Activated CD8-positive, alpha-beta memory T cell treated with anti-CD3 and anti-CD28 coated beads, Interleukin-2, amount 50 U/mL, for 1 hour (primary cell): Measurements from ENCODE around the gene ESRP2.

ENCODE experiments used
- DNase-seq: peaks from one replicate; pipeline ENCODE4 v3.0.0-alpha.2; 2020; ENCODE audit errors: extremely low read depth

Gene ESRP2

GRCh38 chr16:68237243-68238028, 1.5 kb upstream of the ESRP2 start:
- peak; percentile 47 for DNase-seq

GRCh38 chr16:68236826-68237242, 907 bp upstream of the ESRP2 start:
- DNase-seq, result no peak

DNA sequence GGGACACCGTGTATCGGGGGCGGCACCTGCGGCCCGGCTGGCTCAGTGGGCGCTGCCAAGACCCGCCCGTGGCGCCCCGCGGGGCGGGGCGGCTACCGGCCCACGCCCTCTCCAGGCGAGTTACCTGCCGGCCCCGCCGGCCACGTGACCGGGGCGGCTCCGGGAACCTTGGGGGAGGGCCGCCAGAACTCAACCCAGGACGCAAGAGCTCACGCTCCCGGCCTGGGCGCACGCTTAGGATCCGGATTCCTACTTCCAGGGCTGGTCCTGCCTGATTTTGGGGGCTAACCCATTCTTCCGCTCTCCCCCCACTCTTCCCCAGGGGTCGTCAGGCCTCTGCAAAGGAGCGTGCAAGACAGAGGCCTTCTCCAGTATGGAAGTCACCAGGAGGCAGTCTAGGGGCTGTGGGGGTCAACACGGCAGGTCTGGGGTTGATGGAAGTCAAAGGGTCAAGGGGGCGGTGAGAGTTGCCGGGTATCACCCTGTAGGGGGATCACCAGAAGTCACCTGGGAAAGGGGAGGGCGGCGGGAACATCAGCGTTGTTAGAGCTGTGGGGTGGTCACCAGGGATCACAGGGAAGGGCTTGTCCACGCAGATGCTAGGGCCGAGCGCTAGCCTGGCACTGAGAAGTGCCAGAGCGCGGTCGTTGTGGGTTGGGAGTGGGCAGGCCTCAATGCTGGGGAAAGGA, 354 bp upstream of the ESRP2 start:
- DNase-seq, result no peak

DNA sequence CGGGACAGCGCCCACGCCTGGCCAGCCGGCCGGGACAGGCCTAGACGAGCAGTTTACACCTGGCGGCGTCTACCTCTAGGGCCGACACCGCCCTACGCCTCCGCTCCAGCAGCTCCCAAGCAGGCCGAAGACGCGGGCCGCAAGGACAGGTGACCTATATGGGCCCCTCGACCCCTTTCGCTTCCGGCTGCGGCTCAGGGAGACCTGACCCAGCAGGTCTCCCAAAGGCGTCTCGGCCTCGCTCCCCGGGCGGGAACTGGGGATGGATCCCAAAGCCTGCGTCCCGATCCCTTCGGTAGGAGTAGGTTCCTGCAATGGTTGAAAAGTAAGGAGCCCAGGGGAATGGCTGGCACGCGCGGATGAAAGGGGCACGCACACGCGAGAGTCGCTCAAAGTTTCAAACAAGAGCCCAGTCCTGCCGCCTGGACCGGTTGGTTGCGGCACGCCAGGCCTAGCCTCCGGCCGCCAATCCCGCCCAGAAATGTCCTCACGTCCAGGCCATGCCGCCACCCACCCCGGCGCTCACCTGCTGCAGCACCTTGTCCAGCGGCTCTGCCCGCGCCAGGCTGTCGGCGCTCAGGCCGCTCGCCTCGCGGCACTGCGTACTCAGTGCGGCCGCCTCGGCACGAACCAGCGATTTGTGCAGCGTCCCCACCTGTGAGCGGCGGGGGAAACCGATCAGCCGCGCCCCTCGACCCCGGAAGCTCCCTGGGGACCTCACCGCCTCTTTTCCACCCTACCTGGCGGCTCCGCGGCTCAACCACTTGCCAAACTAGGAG, 630 bp downstream of the ESRP2 start:
- no peak for DNase-seq

GRCh38 chr16:68234188-68235107, 1.5 kb downstream of the ESRP2 start:
- DNase-seq, result no peak

GRCh38 chr16:68233835-68234187, 2.1 kb downstream of the ESRP2 start:
- DNase-seq, result no peak

DNA sequence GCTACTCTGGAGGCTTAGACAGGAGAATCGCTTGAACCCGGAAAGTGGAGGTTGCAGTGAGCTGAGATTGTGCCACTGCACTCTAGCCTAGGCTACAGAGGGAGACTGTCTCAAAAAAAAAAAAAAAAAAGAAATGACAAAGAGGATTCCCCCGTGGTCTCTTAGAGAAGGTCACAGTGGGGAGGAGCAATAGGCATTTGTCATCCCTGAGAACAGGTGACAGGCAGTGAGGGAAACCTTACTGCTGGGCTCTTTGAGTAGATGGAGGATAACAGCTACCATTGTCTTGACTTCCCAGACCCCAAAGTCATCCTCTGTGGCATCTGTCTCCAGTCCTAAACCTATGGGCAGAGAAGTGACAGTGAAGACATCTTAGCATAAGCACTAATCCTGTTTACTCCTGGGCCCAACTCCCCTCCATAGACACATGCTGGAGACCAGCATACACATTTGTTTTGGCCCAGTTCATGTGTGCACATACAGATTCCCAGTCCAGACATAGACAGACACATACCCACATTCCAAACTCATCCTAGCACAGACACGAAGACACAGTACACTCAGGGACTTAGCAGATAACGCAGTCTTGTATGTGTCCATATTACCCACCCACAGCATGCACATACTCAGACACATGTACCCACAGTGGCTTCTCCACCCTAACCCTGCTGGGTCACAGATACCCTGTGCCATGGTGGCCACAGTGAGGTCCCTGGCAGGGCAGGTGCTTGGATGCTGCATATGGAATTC, 2.7 kb downstream of the ESRP2 start:
- no peak for DNase-seq

DNA sequence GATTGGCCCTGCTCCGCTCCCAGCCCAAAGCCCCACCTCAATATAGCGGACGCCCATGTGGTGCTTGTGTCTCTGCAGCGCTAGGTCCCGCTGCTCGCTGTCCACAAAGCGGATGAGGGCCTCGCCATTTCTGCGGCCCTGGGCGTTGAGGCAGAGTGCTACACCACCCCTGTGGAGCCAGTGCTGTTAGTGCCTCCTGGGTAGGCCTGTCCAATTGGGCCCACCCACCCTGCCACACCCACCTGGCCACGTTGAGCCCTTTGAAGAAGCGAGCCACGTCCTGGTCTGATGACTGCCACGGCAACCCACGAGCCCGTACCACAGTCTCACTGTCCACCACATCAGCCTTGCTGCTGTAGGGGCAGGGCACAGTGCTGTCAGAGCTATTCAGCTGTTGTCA, 3.6 kb downstream of the ESRP2 start:
- DNase-seq, result no peak

- DNase-seq, result no peak
Measured at GRCh38 chr16:68231384-68232136, 4.4 kb downstream of the ESRP2 start.

GRCh38 chr16:68230956-68231355, 5.0 kb downstream of the ESRP2 start:
- no peak for DNase-seq

GRCh38 chr16:68230176-68230571, 5.8 kb downstream of the ESRP2 start:
- DNase-seq, result no peak

DNA sequence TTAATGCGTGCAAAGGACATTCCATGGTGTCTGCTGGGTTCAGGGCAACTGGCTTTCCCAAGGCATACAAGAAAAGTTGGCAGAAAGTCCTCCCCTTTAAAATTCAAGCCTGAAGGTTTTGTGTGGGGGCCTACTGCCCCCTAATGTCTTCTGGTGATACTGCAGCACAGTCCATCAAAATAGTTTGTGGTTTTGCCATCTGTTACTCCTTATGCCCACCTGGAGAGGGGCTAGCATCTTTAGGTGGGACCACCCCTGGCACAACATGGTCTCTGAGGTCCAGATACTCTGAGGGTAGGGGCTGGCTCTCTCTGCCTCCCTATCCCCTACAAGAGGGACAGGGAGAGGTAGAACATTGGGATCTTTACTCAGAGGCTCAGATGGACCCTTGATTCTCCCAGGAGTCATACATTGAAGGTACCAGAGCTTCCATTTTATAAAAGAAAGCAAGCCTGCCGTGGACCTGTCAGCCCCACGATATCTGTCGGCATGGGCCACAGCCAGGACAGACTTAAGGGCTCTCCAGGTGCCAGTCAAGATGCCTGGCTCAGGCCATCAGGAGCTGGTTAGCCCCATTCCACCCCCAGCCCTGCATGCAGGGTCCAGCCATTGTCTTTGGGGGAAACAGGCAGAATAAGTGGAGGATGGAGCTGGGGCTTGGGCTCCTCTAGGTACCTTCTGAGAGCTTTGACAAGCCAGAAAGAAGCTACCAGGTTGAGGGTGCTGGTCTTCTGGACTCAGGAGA, 6.3 kb downstream of the ESRP2 start:
- DNase-seq, result no peak

DNA sequence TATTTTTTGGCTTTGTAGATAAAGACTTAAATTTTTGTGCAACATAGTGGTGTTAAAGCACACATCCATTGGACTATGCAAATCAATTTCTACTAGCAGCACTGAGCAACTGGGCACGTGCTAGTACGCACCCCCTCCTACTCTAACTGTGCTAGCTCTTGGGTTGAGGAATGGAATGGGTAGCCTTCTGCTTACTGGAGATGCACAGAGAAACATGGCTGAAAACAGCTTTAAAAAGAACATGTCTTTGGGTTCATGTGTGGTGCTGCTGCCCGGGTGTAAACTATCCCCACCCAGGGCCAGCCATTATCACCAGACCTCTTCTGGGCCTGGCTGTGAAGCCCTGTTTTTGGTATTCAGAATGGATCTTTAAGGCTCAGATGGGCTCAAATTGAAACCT, 7.3 kb downstream of the ESRP2 start:
- DNase-seq, result no peak

GRCh38 chr16:68227850-68228553, 7.9 kb downstream of the ESRP2 start:
- no peak for DNase-seq

DNA sequence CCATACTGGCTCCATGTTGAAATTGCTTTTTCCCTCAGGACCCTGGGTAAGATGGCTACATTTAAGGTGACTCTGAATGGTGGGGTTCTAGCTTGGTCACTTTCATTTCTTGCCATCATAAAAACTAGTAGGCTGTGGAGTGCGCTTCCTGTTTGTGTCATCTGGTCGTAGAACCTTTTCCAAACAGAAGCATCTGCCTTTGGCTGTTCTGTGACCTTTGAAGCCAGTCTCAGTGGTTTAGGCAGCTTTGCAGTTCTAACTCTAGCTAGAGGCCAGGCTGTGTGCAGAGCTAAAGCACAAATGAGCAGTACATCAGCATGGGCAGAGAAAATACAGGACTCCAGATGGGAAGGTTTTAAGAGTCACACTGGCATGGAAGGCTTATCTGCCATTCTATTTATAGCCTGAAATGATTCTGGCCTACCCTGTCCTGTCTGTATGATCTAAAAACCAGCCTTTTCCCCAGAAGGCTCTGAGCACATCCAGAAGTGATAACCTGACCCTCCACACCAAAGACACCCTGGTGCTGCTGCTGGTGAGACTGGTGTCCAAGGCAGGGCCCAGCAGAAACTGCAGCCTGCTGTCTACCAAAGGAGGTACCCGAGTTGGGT, 8.6 kb downstream of the ESRP2 start:
- no peak for DNase-seq

DNA sequence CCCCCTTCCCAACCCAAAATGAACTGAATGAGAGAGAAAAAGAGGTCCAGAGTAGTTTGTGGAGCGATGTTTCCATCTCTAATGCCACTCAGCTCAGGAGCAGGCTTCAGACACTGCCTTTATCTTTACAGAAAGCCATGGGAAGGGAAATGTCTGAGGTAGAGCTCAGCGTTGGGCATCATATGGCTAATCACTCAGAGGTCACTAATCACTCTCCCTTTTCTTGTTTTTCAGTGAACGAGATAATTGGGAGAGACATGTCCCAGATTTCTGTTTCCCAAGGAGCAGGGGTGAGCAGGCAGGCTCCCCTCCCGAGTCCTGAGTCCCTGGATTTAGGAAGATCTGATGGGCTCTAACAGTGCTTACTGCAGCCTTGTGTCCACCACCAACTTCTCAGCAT, 9.8 kb downstream of the ESRP2 start:
- no peak for DNase-seq

- DNase-seq, result no peak
Measured at GRCh38 chr16:68223072-68223471, 12.9 kb downstream of the ESRP2 start.

DNA sequence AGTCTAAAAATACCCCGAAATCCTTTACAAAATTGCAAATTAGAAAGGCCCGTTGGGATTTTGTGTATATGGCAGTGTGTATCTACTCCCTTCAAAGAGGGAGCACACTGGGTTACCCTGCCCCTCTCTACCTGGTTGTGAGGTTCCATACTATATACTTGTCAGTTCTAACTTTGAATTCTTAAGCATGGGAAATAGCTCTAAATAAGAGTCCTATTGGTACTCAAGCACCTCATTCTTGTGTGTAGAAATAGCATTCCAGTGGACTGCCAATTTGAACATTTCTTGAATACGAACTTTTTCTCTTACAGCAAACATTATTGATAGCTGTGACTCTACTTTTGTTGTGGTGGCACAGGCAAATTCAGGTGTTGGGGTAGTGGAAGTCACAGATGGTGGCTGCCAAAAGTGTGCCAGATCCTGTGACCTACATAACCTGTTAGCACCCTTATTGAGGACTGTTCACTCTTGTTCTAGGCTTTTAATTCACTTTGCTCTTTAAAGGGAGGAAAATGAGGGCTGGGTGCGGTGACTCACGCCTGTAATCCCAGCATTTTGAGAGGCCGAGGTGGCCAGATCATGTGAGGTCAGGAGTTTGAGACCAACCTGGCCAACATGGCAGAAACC, 16.1 kb downstream of the ESRP2 start:
- no peak for DNase-seq
